Hepatocyte (in vitro differentiated cells): Measurements from ENCODE around the gene SHC1. TPM values are rescaled to one million over a fixed set of nuclear protein-coding genes. Genes with fewer than 3 reads are reported as not detected.
A peak's percentile ranks its signal among the peaks of the same experiment; 100 is the strongest.

Source experiments
- DNase-seq: peaks from one replicate; pipeline ENCODE4 v3.0.0-alpha.2; 2016; ENCODE audit warnings: low spot score
- H2AFZ ChIP-seq: fragments of 200-600 bp; sonication (generic); 2 replicates; pipeline ENCODE4 v1.6.0; 2016; ENCODE audit warnings: antibody characterized with exemption, mild to moderate bottlenecking
- H3K27ac ChIP-seq: fragments of 200-600 bp; sonication (generic); 2 replicates; pipeline ENCODE4 v1.5.1; 2016; ENCODE audit warnings: mild to moderate bottlenecking
- H3K27me3 ChIP-seq: fragments of 200-600 bp; sonication (generic); 2 replicates; pipeline ENCODE4 v1.6.1; 2016
- H3K36me3 ChIP-seq: fragments of 200-600 bp; sonication (generic); replicated peaks from 2 replicates; pipeline ENCODE4 v1.5.1; 2016; ENCODE audit warnings: low read depth; ENCODE audit not compliant: insufficient read depth
- H3K4me1 ChIP-seq: fragments of 200-600 bp; sonication (generic); 2 replicates; pipeline ENCODE4 v1.5.1; 2016; ENCODE audit warnings: mild to moderate bottlenecking, moderate library complexity; ENCODE audit not compliant: insufficient read depth
- H3K4me2 ChIP-seq: fragments of 200-600 bp; sonication (generic); 2 replicates; pipeline ENCODE4 v1.6.0; 2016
- H3K4me3 ChIP-seq: fragments of 200-600 bp; sonication (generic); 2 replicates; pipeline ENCODE4 v1.5.1; 2016; ENCODE audit warnings: mild to moderate bottlenecking
- H3K79me2 ChIP-seq: fragments of 200-600 bp; sonication (generic); 2 replicates; pipeline ENCODE4 v1.6.0; 2017; ENCODE audit warnings: mild to moderate bottlenecking
- H3K9me2 ChIP-seq: fragments of 200-600 bp; sonication (generic); replicated peaks from 2 replicates; pipeline ENCODE4 v1.6.0; 2017; ENCODE audit warnings: mild to moderate bottlenecking; ENCODE audit not compliant: insufficient read depth
- H3K9me3 ChIP-seq: fragments of 200-600 bp; sonication (generic); 2 replicates; pipeline ENCODE4 v1.5.1; 2016; ENCODE audit warnings: low read depth, mild to moderate bottlenecking
- H4K20me1 ChIP-seq: fragments of 200-600 bp; sonication (generic); 2 replicates; pipeline ENCODE4 v1.6.0; 2016; ENCODE audit warnings: mild to moderate bottlenecking; ENCODE audit not compliant: insufficient read depth, poor library complexity, severe bottlenecking
- EZH2 ChIP-seq: fragments of 200-600 bp; sonication (generic); IDR thresholded peaks from 2 replicates; pipeline ENCODE4 v1.6.1; 2016; ENCODE audit warnings: antibody characterized with exemption, mild to moderate bottlenecking, borderline replicate concordance
- EZH2phosphoT487 ChIP-seq: fragments of 200-600 bp; sonication (generic); IDR thresholded peaks from one replicate; pipeline ENCODE4 v1.6.1; 2018; ENCODE audit warnings: antibody characterized with exemption, mild to moderate bottlenecking, low read depth, moderate library complexity; ENCODE audit not compliant: unreplicated experiment, severe bottlenecking
- WGBS: methylation state at CpG from one replicate; pipeline ENCODE4 v1.1.6; 2016; ENCODE audit warnings: low lambda C conversion rate; ENCODE audit errors: missing lambda C conversion rate; 5-methylcytosine and 5-hydroxymethylcytosine counted together
- polyA plus RNA-seq: library from polyadenylated mRNA; unstranded; fragments of >200 nt; fragmentation: Nextera tagmentation; extraction: Ambion mirVana; gene quantifications from 2 replicates; pipeline ENCODE4 v1.2.1, GENCODE V29; 2016
- total RNA-seq: library from RNA; depleted of rRNA; stranded (reverse); fragments of >200 nt; gene quantifications from 2 replicates; pipeline ENCODE4 v1.2.3, GENCODE V29; 2014
- TF ChIP-seq, protein P1 (sequence below): fragments of 200-600 bp; sonication (generic); IDR thresholded peaks from 2 replicates; pipeline ENCODE4 v1.5.1; 2016; ENCODE audit warnings: antibody characterized with exemption, mild to moderate bottlenecking; ENCODE audit not compliant: poor library complexity

SHC1 gene
- total and polyA plus RNA-seq, 2 experiments from 2014 or later, result 95.6 to 107 TPM

GRCh38 chr1:154941333-154942013 lies 29.1 kb downstream of the SHC1 start:
- Histone ChIP-seq H4K20me1 (no peaks in the 10 kb centered on the region), H3K36me3 (no peaks in the 10 kb centered on the region), H3K9me3 (no peaks in the 10 kb centered on the region), H3K79me2 (no peaks in the 10 kb centered on the region), H2AFZ (no peak overlapping the region), H3K27me3 (no peaks in the 10 kb centered on the region), H3K4me2 (no peak overlapping the region), H3K9me2 (no peaks in the 10 kb centered on the region), H3K4me1 (peaks cover 20% of the 10 kb centered on the region), H3K4me3 (no peak overlapping the region), H3K27ac (no peak overlapping the region)
- 72% methylated on average over 5 of the region's 5 CpGs for WGBS
- peak; percentile 60 for DNase-seq
- TF ChIP-seq EZH2 (no peak), EZH2phosphoT487 (no peak)
- TF ChIP-seq, protein P1, sequence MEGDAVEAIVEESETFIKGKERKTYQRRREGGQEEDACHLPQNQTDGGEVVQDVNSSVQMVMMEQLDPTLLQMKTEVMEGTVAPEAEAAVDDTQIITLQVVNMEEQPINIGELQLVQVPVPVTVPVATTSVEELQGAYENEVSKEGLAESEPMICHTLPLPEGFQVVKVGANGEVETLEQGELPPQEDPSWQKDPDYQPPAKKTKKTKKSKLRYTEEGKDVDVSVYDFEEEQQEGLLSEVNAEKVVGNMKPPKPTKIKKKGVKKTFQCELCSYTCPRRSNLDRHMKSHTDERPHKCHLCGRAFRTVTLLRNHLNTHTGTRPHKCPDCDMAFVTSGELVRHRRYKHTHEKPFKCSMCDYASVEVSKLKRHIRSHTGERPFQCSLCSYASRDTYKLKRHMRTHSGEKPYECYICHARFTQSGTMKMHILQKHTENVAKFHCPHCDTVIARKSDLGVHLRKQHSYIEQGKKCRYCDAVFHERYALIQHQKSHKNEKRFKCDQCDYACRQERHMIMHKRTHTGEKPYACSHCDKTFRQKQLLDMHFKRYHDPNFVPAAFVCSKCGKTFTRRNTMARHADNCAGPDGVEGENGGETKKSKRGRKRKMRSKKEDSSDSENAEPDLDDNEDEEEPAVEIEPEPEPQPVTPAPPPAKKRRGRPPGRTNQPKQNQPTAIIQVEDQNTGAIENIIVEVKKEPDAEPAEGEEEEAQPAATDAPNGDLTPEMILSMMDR, result no peak

- Histone ChIP-seq H3K79me2 (peaks cover 3% of the 10 kb centered on the region), H3K4me1 (peaks cover 24% of the 10 kb centered on the region), H3K36me3 (no peaks in the 10 kb centered on the region), H4K20me1 (no peaks in the 10 kb centered on the region), H3K27me3 (no peaks in the 10 kb centered on the region), H3K9me2 (no peaks in the 10 kb centered on the region), H2AFZ (no peak overlapping the region), H3K4me2 (no peak overlapping the region), H3K9me3 (no peaks in the 10 kb centered on the region), H3K27ac (no peak overlapping the region), H3K4me3 (no peak overlapping the region)
- WGBS, result 80% methylated on average over 8 of the region's 8 CpGs
- no peak for TF ChIP-seq EZH2phosphoT487
- no peak for TF ChIP-seq EZH2
- TF ChIP-seq, protein P1, result no peak
- no peak for DNase-seq
These were observed 29.8 kb downstream of the SHC1 start for GRCh38 chr1:154940651-154941194.

DNA sequence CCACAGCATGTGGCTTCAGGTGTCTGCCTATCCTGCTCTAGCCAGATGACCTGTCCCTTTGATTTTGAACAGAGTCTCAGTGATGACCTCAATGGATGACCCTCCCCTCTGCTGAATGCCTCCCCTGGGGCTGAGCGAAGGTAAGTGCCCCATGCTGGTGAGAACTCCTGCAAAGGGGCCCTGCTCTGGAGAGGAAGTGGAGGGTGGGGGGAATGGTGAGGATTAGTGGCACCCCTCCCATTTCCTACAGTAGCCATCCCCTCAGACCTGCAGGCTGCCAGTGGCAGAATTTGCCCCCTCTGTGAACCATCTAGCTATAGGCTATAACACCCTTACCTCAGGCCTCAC lies 30.4 kb downstream of the SHC1 start:
- Histone ChIP-seq H3K27me3 (no peaks in the 10 kb centered on the region), H2AFZ (no peak overlapping the region), H3K4me1 (peaks cover 28% of the 10 kb centered on the region), H3K9me2 (no peaks in the 10 kb centered on the region), H4K20me1 (no peaks in the 10 kb centered on the region), H3K27ac (no peak overlapping the region), H3K4me2 (no peak overlapping the region), H3K4me3 (no peak overlapping the region), H3K9me3 (no peaks in the 10 kb centered on the region), H3K79me2 (peaks cover 8% of the 10 kb centered on the region), H3K36me3 (no peaks in the 10 kb centered on the region)
- TF ChIP-seq EZH2, result no peak
- TF ChIP-seq, protein P1, result no peak
- no peak for TF ChIP-seq EZH2phosphoT487
- WGBS, result 86% methylated on average over 1 of the region's 1 CpG
- DNase-seq, result no peak
